Non-pigmented ciliary epithelial cell (primary cell): ENCODE data around the gene PGAP1.
"Not testable (repeated sequence)": the region's sequence is repeated elsewhere in the genome, so short reads cannot be mapped to it uniquely, and the experiment has no call there.

Experiments used
- DNase-seq: peaks from one replicate; pipeline ENCODE4 v3.0.0-alpha.2; 2010; ENCODE audit warnings: low read depth

The PGAP1 gene

GRCh38 chr2:196951973-196952372 is 25.5 kb upstream of the PGAP1 start:
- no peak for DNase-seq

- no peak for DNase-seq
Observed at GRCh38 chr2:196949116-196949515, 22.6 kb upstream of the PGAP1 start.

GRCh38 chr2:196944570-196944969 is 18.1 kb upstream of the PGAP1 start:
- no peak for DNase-seq

- no peak for DNase-seq
Observed at GRCh38 chr2:196941398-196942078, 15.0 kb upstream of the PGAP1 start.

- no peak for DNase-seq
Observed at GRCh38 chr2:196939371-196939770, 12.9 kb upstream of the PGAP1 start.

GRCh38 chr2:196935432-196935831 is 8.9 kb upstream of the PGAP1 start:
- DNase-seq = no peak

- no peak for DNase-seq
Observed at GRCh38 chr2:196934672-196935071, 8.2 kb upstream of the PGAP1 start.

GRCh38 chr2:196931555-196931954 is 5.0 kb upstream of the PGAP1 start:
- DNase-seq = no peak

- DNase-seq = no peak
Observed at GRCh38 chr2:196927376-196928225, 1.1 kb upstream of the PGAP1 start.

GRCh38 chr2:196925768-196926561 is 542 bp downstream of the PGAP1 start:
- no peak for DNase-seq

- DNase-seq = no peak
Observed at GRCh38 chr2:196925051-196925767, 1.3 kb downstream of the PGAP1 start.

- no peak for DNase-seq
Observed at GRCh38 chr2:196924051-196924450, 2.5 kb downstream of the PGAP1 start.

GRCh38 chr2:196918927-196919326 is 7.6 kb downstream of the PGAP1 start:
- DNase-seq = no peak

- DNase-seq = no peak
Observed at GRCh38 chr2:196917802-196918201, 8.7 kb downstream of the PGAP1 start.

- DNase-seq = no peak
Observed at GRCh38 chr2:196915507-196916189, 10.9 kb downstream of the PGAP1 start.

- DNase-seq = no peak
Observed at GRCh38 chr2:196914867-196915460, 11.5 kb downstream of the PGAP1 start.

GRCh38 chr2:196913691-196914090 is 12.8 kb downstream of the PGAP1 start:
- no peak for DNase-seq

- DNase-seq = not testable (repeated sequence)
Observed at GRCh38 chr2:196905365-196905764, 21.1 kb downstream of the PGAP1 start.

- DNase-seq = no peak
Observed at GRCh38 chr2:196902828-196903227, 23.7 kb downstream of the PGAP1 start.

GRCh38 chr2:196900843-196901242 is 25.7 kb downstream of the PGAP1 start:
- DNase-seq = no peak

GRCh38 chr2:196899976-196900375 is 26.5 kb downstream of the PGAP1 start:
- no peak for DNase-seq
